ENCODE results near the gene TMEM63C. TPM values are rescaled to one million over a fixed set of nuclear protein-coding genes. Genes with fewer than 3 reads are reported as not detected.

Gene TMEM63C
- polyA plus RNA-seq, 1 donor from 2014 or later = 0.24 TPM

- Mint-ChIP-seq H3K27me3 (no peaks in the 10 kb centered on the region), H3K27ac (no peak overlapping the region)
These were observed 57.8 kb downstream of the TMEM63C start for GRCh38 chr14:77239412-77239811.

GRCh38 chr14:77240336-77240915 is 58.8 kb downstream of the TMEM63C start:
- H3K36me3 Mint-ChIP-seq = no peaks in the 10 kb centered on the region
- no peaks in the 10 kb centered on the region for H3K27me3 Mint-ChIP-seq
- H3K27ac Mint-ChIP-seq = no peak overlapping the region
- H3K9me3 Mint-ChIP-seq = no peaks in the 10 kb centered on the region
- no peak overlapping the region for H3K4me3 Mint-ChIP-seq
- peaks cover 14 to 31% (median 30%) of the 10 kb centered on the region in 3 donors for H3K4me1 Mint-ChIP-seq

More at GRCh38 chr14:77239412-77239811, 57.8 kb downstream of the TMEM63C start:
- H3K4me1 Mint-ChIP-seq = peaks cover 14 to 28% (median 24%) of the 10 kb centered on the region in 3 donors
- H3K4me3 Mint-ChIP-seq = no peak overlapping the region
- H3K36me3 Mint-ChIP-seq = no peaks in the 10 kb centered on the region
- no peaks in the 10 kb centered on the region for H3K9me3 Mint-ChIP-seq

- peaks cover 14 to 31% (median 30%) of the 10 kb centered on the region in 3 donors for H3K4me1 Mint-ChIP-seq
- H3K4me3 Mint-ChIP-seq = peak overlapping the region in 2 of 4 donors; percentile 13 to 50
- no peaks in the 10 kb centered on the region for H3K27me3 Mint-ChIP-seq
- H3K27ac Mint-ChIP-seq = peak overlapping the region in 1 of 3 donors; percentile 90
- H3K9me3 Mint-ChIP-seq = peaks cover 0 to 4% (median 0%) of the 10 kb centered on the region in 3 donors
- no peaks in the 10 kb centered on the region for H3K36me3 Mint-ChIP-seq
These were observed 60.4 kb downstream of the TMEM63C start for GRCh38 chr14:77241955-77242354.

DNA sequence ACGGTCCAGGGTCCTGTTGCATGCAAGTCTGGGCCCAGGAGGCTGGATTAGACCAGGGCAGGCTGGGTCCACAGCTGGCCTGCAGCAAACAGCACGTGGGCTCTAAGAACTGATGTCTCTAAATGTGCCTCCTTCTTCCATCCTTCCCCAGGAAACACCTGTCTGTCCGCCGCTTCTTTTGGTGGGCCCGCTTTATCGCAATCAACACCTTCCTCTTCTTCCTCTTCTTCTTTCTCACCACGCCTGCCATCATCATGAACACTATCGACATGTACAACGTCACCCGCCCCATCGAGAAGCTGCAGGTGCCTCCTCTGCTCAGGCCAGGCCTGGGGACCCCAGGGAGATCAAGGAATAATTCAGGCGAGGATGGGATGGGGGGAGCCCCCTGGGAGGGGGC is 61.2 kb downstream of the TMEM63C start:
- peak overlapping the region; percentile 1 to 97 (median 90) for H3K27ac Mint-ChIP-seq
- peaks cover 14 to 31% (median 30%) of the 10 kb centered on the region in 3 donors for H3K4me1 Mint-ChIP-seq
- no peaks in the 10 kb centered on the region for H3K36me3 Mint-ChIP-seq
- peaks cover 0 to 4% (median 0%) of the 10 kb centered on the region in 3 donors for H3K9me3 Mint-ChIP-seq
- no peaks in the 10 kb centered on the region for H3K27me3 Mint-ChIP-seq
- H3K4me3 Mint-ChIP-seq = peak overlapping the region in 3 of 4 donors; percentile 6 to 65 (median 20)

DNA sequence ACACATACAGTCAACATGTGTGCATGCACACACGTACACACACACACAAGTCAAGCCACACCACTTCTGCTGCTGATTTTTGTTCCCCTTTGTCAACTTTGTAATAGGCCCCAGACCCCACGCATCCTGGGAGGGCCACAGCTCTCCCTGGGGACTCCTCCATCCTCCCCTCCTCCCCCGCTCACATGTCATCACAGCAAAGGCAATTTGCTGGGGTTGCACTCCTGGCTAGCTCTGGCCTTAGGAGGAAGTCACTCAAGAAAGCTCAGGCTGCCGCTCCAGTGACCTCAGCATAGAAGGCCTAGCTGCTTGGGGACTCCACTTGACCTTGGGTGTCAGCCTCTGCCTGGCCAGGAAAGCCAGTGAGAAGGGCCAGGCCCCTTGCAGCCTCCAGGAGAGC is 62.3 kb downstream of the TMEM63C start:
- H3K4me3 Mint-ChIP-seq = peak overlapping the region; percentile 1 to 69 (median 42)
- H3K9me3 Mint-ChIP-seq = peaks cover 0 to 4% (median 0%) of the 10 kb centered on the region in 3 donors
- H3K4me1 Mint-ChIP-seq = peaks cover 14 to 31% (median 30%) of the 10 kb centered on the region in 3 donors
- no peaks in the 10 kb centered on the region for H3K27me3 Mint-ChIP-seq
- no peaks in the 10 kb centered on the region for H3K36me3 Mint-ChIP-seq
- peak overlapping the region; percentile 33 to 97 (median 87) for H3K27ac Mint-ChIP-seq

GRCh38 chr14:77245820-77246219 is 64.2 kb downstream of the TMEM63C start:
- peaks cover 14 to 31% (median 30%) of the 10 kb centered on the region in 3 donors for H3K4me1 Mint-ChIP-seq
- no peaks in the 10 kb centered on the region for H3K27me3 Mint-ChIP-seq
- H3K27ac Mint-ChIP-seq = no peak overlapping the region
- H3K36me3 Mint-ChIP-seq = no peaks in the 10 kb centered on the region
- H3K9me3 Mint-ChIP-seq = peaks cover 0 to 4% (median 0%) of the 10 kb centered on the region in 3 donors
- H3K4me3 Mint-ChIP-seq = no peak overlapping the region

DNA sequence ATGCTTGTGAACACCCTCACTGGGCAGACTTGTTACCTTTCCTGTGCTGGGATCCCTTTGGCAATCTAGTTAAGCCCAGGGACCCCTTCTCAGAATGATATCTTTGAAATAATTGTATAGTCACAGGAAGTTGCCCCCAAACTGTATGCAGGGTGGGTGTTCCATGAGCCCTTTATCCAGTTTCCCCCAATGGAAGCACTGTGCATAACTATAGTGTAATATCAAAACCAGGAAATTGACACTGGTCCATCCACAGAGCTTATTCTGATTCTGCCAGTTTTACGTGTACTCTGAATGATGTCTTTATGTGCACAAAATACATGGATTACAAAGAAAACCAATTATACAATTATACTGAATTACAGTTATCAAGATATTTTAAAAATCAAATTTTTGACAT is 65.2 kb downstream of the TMEM63C start:
- Mint-ChIP-seq H3K27me3 (no peaks in the 10 kb centered on the region), H3K4me3 (no peak overlapping the region), H3K36me3 (no peaks in the 10 kb centered on the region), H3K27ac (no peak overlapping the region), H3K9me3 (peaks cover 0 to 4% (median 0%) of the 10 kb centered on the region in 3 donors), H3K4me1 (peaks cover 14 to 30% (median 28%) of the 10 kb centered on the region in 3 donors)

- H3K36me3 Mint-ChIP-seq = peaks cover under 1% of the 10 kb centered on the region
- no peaks in the 10 kb centered on the region for H3K27me3 Mint-ChIP-seq
- H3K4me3 Mint-ChIP-seq = no peak overlapping the region
- H3K27ac Mint-ChIP-seq = no peak overlapping the region
- H3K9me3 Mint-ChIP-seq = peaks cover 0 to 4% (median 0%) of the 10 kb centered on the region in 3 donors
- H3K4me1 Mint-ChIP-seq = peaks cover 3 to 11% (median 10%) of the 10 kb centered on the region in 3 donors
These were observed 67.1 kb downstream of the TMEM63C start for GRCh38 chr14:77248666-77249065.

DNA sequence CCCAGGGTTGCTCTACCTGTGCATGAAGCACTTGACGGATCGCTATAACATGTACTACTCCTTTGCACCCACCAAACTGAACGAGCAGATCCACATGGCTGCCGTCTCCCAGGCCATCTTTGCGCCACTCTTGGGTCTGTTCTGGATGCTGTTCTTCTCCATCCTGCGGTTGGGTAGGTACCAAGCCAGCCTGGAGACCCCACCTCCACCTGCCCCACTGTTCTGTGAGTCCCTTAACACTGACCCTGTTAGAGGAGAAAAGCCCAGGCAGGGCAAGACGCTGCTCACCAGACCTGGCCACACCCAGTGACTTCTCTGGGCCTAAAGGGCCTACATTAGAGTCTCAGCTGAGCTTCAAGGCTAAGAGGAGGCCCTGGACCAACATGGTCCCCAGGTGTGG is 67.7 kb downstream of the TMEM63C start:
- peaks cover 0 to 7% (median 4%) of the 10 kb centered on the region in 3 donors for H3K4me1 Mint-ChIP-seq
- peaks cover 0 to 4% (median 0%) of the 10 kb centered on the region in 3 donors for H3K9me3 Mint-ChIP-seq
- no peaks in the 10 kb centered on the region for H3K27me3 Mint-ChIP-seq
- H3K27ac Mint-ChIP-seq = no peak overlapping the region
- peaks cover 2% of the 10 kb centered on the region for H3K36me3 Mint-ChIP-seq
- H3K4me3 Mint-ChIP-seq = no peak overlapping the region

- Mint-ChIP-seq H3K36me3 (peaks cover 2% of the 10 kb centered on the region), H3K4me1 (no peaks in the 10 kb centered on the region), H3K9me3 (peaks cover 0 to 2% (median 0%) of the 10 kb centered on the region in 3 donors), H3K27me3 (peaks cover 1% of the 10 kb centered on the region), H3K27ac (peak overlapping the region in 1 of 3 donors; percentile 67), H3K4me3 (no peak overlapping the region)
These were observed 69.3 kb downstream of the TMEM63C start for GRCh38 chr14:77250927-77251326.

DNA sequence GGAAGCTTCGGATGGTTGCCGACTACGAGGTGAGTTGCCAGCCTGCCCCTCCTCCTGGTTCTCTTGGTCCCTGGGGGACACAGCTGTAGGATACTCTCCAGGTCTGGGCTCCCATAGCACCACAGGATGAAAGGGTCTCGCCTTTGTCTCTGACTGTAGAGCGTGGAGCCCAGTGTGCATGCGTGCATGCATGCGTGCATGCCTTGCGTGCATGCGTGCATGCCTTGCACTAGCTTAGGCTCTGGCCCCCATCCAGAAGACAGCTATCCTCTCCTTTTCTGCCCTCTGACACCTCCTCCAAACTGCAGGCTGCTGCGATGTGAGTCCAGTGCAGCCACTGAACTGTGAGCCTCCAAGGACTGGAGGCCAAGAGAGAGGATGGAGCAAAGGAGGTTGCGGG is 70.3 kb downstream of the TMEM63C start:
- Mint-ChIP-seq H3K27me3 (peaks cover 1% of the 10 kb centered on the region), H3K27ac (no peak overlapping the region), H3K36me3 (peaks cover 2% of the 10 kb centered on the region), H3K4me3 (no peak overlapping the region), H3K4me1 (no peaks in the 10 kb centered on the region), H3K9me3 (no peaks in the 10 kb centered on the region)

GRCh38 chr14:77253333-77254190 is 72.0 kb downstream of the TMEM63C start:
- no peaks in the 10 kb centered on the region for H3K9me3 Mint-ChIP-seq
- no peak overlapping the region for H3K4me3 Mint-ChIP-seq
- H3K4me1 Mint-ChIP-seq = no peaks in the 10 kb centered on the region
- peak overlapping the region in 1 of 3 donors; percentile 64 for H3K27ac Mint-ChIP-seq
- peaks cover 1% of the 10 kb centered on the region for H3K27me3 Mint-ChIP-seq
- H3K36me3 Mint-ChIP-seq = peaks cover 5% of the 10 kb centered on the region

DNA sequence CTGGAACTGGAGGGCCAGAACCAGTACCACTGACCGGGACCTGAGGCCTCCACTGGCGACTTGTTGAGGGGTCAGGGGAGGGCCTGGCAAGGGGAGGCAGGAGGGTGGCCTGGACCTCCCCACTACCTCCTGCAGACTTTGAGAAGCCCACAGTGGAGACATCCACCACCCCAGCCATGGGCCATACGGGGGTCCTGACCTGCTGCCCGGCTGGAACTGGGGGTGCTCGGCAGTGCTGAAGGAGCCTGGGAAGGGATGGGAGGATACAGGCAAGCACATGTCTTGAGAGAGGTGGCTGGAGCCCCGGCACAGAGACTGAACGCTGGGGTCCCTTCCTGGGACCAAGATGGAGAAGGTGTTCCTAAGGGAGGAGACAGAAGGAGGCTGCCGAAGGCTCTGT is 75.1 kb downstream of the TMEM63C start:
- H3K27me3 Mint-ChIP-seq = peaks cover 8% of the 10 kb centered on the region
- peaks cover 5% of the 10 kb centered on the region for H3K36me3 Mint-ChIP-seq
- H3K9me3 Mint-ChIP-seq = no peaks in the 10 kb centered on the region
- peaks cover 0 to 2% (median 0%) of the 10 kb centered on the region in 3 donors for H3K4me1 Mint-ChIP-seq
- no peak overlapping the region for H3K4me3 Mint-ChIP-seq
- H3K27ac Mint-ChIP-seq = no peak overlapping the region

DNA sequence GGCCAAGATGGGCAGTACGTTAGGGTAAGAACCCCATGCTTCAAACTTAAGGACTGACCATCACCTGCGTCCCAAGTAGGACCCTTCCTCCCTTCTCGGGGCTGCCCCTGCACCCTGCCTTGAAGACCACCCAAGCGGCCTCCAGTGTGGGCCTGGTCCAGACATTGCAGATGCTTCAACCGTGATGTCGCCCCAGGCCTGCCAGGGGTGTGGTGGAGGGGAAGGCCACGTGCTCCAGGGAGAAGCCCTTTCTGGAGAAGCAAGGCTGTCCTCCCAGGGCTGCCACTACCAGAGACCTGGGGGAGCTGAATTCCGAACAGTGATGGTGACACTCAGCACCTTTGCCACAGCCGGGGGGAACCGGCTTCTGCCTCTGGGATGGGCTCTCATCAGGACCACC is 76.1 kb downstream of the TMEM63C start:
- Mint-ChIP-seq H3K27me3 (peaks cover 8% of the 10 kb centered on the region), H3K4me1 (peaks cover 0 to 2% (median 0%) of the 10 kb centered on the region in 3 donors), H3K9me3 (no peaks in the 10 kb centered on the region), H3K4me3 (no peak overlapping the region), H3K27ac (no peak overlapping the region), H3K36me3 (peaks cover 5% of the 10 kb centered on the region)

GRCh38 chr14:77258566-77258965 is 77.0 kb downstream of the TMEM63C start:
- no peak overlapping the region for H3K27ac Mint-ChIP-seq
- peaks cover 8% of the 10 kb centered on the region for H3K27me3 Mint-ChIP-seq
- peaks cover 0 to 2% (median 0%) of the 10 kb centered on the region in 3 donors for H3K4me1 Mint-ChIP-seq
- H3K4me3 Mint-ChIP-seq = no peak overlapping the region
- H3K36me3 Mint-ChIP-seq = peaks cover 5% of the 10 kb centered on the region
- no peaks in the 10 kb centered on the region for H3K9me3 Mint-ChIP-seq
